Gastroesophageal sphincter (tissue), 4 donors: ENCODE data around the gene SLC12A8. TPM values are rescaled to one million over a fixed set of nuclear protein-coding genes. Genes with fewer than 3 reads are reported as not detected.

Source experiments
- ATAC-seq: fragments of 150-250 bp; one replicate; pipeline ENCODE4 v1.9.1; 2016; ENCODE audit warnings: mild to moderate bottlenecking, moderate library complexity
- H3K27ac ChIP-seq, 4 donors: fragments of 200-600 bp; sonication (generic) in 3 of 4; 1 replicate in 3 of 4; 2 replicates in 1 of 4; pipeline ENCODE4 v1.5.1; 2016 to 2019
- H3K27me3 ChIP-seq: fragments of 200-600 bp; sonication (generic); one replicate; pipeline ENCODE4 v1.5.1; 2019
- H3K36me3 ChIP-seq, 2 donors: fragments of 200-600 bp; sonication (generic); one replicate each; pipeline ENCODE4 v1.5.1; 2019; ENCODE audit warnings: control low read depth in 1 of 2
- H3K4me1 ChIP-seq, 3 donors: fragments of 200-600 bp; sonication (generic); 1 replicate in 2 of 3; 2 replicates in 1 of 3; pipeline ENCODE4 v1.5.1; 2016 to 2019; ENCODE audit warnings: control low read depth in 2 of 3
- H3K4me3 ChIP-seq, 2 donors: fragments of 200-600 bp; sonication (generic); one replicate each; pipeline ENCODE4 v1.5.1; 2019; ENCODE audit warnings: mild to moderate bottlenecking in 1 of 2, moderate library complexity in 1 of 2
- H3K9me3 ChIP-seq, 3 donors: fragments of 200-600 bp; sonication (generic); one replicate each; pipeline ENCODE4 v1.5.1; 2017 to 2019; ENCODE audit warnings: control low read depth in 2 of 3
- EP300 ChIP-seq: sonication (generic); formaldehyde crosslinking; IDR thresholded peaks from one replicate; pipeline ENCODE4 v1.6.1; 2017; ENCODE audit warnings: antibody characterized with exemption, mild to moderate bottlenecking
- POLR2A ChIP-seq, 2 donors: fragments of 450-650 bp; IDR thresholded peaks; one replicate each; pipeline ENCODE4 v1.6.1; 2017; ENCODE audit warnings: antibody characterized with exemption in 2 of 2, mild to moderate bottlenecking in 2 of 2, moderate library complexity in 1 of 2
- POLR2AphosphoS5 ChIP-seq: sonication (generic); formaldehyde crosslinking; IDR thresholded peaks from one replicate; pipeline ENCODE4 v1.6.1; 2017; ENCODE audit warnings: antibody characterized with exemption
- WGBS, 2 donors: methylation state at CpG; one replicate each; pipeline ENCODE4 v1.1.5; 2018; ENCODE audit warnings: low coverage in 1 of 2; 5-methylcytosine and 5-hydroxymethylcytosine counted together
- total RNA-seq, 4 donors: library from RNA; depleted of rRNA; stranded (reverse); fragments of >200 nt; gene quantifications; one replicate each; pipeline ENCODE4 v1.1.0, GENCODE V29; 2016
- TF ChIP-seq, protein P1 (sequence below), 4 experiments: fragments of 200-600 bp in 2 of 4; fragments of 450-650 bp in 2 of 4; sonication (generic) in 1 of 4; IDR thresholded peaks; one replicate each; pipeline ENCODE4 v1.5.1; 2017 to 2019; ENCODE audit warnings: antibody characterized with exemption in 4 of 4, mild to moderate bottlenecking in 2 of 4, moderate library complexity in 2 of 4

SLC12A8 gene
- total RNA-seq, 4 donors from 2014 or later, result 0.13 to 2.3 (median 0.54) TPM; not detected in 1

DNA sequence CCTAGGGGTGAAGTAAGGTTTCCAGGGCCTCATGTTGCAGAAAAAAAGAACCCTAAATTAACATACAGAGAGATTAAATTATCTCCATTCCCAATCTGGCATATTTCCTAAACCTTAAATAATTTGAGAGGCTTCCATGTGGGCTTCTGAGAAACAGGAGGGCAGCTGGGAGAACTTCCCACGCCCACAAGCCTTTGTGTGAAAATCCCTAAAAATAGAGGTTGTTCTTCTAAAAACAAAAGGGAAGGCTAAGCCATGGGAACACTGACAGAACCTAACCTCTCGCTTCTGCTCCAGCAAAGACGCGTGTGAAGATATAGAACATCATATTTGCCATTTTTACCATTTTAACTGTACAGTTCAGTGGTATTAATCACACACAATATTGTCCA lies 812 bp upstream of the SLC12A8 start:
- no peaks in the 10 kb centered on the region for H3K9me3 ChIP-seq
- H3K4me1 ChIP-seq, result peaks cover 0 to 14% (median 11%) of the 10 kb centered on the region in 3 donors
- peaks cover 39% of the 10 kb centered on the region for H3K27me3 ChIP-seq
- H3K36me3 ChIP-seq, result no peaks in the 10 kb centered on the region
- no peak overlapping the region for H3K27ac ChIP-seq
- WGBS, 2 donors, result 86 to 92% methylated on average over 4 of the region's 4 CpGs
- ATAC-seq, result no peak
- no peak overlapping the region for H3K4me3 ChIP-seq
- TF ChIP-seq POLR2AphosphoS5 (no peak), POLR2A (IDR thresholded peaks at IDR 0.05) (no peak), EP300 (no peak)
- TF ChIP-seq, protein P1, sequence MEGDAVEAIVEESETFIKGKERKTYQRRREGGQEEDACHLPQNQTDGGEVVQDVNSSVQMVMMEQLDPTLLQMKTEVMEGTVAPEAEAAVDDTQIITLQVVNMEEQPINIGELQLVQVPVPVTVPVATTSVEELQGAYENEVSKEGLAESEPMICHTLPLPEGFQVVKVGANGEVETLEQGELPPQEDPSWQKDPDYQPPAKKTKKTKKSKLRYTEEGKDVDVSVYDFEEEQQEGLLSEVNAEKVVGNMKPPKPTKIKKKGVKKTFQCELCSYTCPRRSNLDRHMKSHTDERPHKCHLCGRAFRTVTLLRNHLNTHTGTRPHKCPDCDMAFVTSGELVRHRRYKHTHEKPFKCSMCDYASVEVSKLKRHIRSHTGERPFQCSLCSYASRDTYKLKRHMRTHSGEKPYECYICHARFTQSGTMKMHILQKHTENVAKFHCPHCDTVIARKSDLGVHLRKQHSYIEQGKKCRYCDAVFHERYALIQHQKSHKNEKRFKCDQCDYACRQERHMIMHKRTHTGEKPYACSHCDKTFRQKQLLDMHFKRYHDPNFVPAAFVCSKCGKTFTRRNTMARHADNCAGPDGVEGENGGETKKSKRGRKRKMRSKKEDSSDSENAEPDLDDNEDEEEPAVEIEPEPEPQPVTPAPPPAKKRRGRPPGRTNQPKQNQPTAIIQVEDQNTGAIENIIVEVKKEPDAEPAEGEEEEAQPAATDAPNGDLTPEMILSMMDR (IDR thresholded peaks at IDR 0.05), result no peak

DNA sequence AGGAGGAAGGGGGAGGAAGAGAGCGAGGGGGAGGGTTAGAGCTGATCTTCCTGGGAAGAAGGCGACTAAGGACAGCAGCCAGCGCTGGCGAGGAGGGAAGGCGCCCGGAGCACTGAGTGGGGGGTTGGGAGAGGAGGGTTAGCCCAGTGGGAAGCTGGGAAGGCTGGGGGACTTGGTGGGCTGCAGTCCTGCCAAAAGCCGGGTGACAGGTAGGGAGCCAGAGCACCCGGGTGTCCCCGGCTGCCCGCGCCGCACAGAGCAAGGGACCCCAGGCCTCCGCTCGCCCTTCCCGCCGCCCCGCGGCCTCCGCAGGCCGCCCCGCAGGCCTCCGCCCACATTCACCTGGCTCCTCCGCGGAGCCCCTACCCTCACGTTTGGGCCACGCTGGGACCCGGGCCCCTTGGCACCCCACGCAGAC lies 448 bp downstream of the SLC12A8 start:
- 0 to 5% methylated on average over 1 to 4 of the region's 28 CpGs for WGBS, 2 donors
- Histone ChIP-seq H3K4me3 (peak overlapping the region; percentile 4 to 57), H3K36me3 (no peaks in the 10 kb centered on the region), H3K27me3 (peaks cover 39% of the 10 kb centered on the region), H3K4me1 (peaks cover 0 to 14% (median 11%) of the 10 kb centered on the region in 3 donors), H3K27ac (no peak overlapping the region), H3K9me3 (no peaks in the 10 kb centered on the region)
- TF ChIP-seq POLR2A (IDR thresholded peaks at IDR 0.05) (no peak), EP300 (no peak), POLR2AphosphoS5 (no peak)
- TF ChIP-seq, protein P1 (IDR thresholded peaks at IDR 0.05), result no peak
- ATAC-seq, result no peak

DNA sequence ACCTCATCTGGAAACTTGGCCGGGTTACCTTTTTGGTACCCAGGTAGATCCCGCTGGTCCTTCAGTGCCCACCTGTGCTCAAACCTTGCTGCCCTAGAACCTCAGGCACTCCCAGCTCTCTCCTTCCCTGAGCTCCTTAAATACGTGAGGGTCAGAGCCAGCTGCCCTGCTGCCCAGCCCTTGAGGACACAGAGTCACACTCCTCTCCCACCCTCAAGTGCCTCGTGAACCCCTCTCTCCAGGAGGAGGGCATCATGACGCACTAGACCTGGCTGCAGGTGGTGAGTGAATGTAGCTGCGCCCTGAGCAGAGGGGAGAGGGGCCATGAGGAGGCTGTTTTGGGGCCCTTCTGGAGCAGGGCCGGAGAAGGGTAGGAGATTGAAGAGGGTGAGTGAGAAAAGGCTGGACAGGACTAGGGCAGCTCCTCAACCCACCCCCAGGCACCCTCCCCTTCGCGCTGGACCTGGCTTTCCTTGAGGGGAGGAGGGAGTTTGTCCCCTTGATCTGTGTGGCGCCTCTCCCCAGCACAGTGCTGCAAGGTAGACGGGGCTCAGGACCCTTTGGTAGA lies 941 bp downstream of the SLC12A8 start:
- 67 to 100% methylated on average over 2 to 5 of the region's 11 CpGs for WGBS, 2 donors
- no peak for ATAC-seq
- Histone ChIP-seq H3K9me3 (no peaks in the 10 kb centered on the region), H3K36me3 (no peaks in the 10 kb centered on the region), H3K27me3 (peaks cover 39% of the 10 kb centered on the region), H3K4me1 (peaks cover 0 to 14% (median 11%) of the 10 kb centered on the region in 3 donors), H3K27ac (no peak overlapping the region), H3K4me3 (peak overlapping the region in 1 of 2 donors; percentile 57)
- TF ChIP-seq POLR2A (IDR thresholded peaks at IDR 0.05) (no peak), POLR2AphosphoS5 (no peak), EP300 (no peak)
- TF ChIP-seq, protein P1 (IDR thresholded peaks at IDR 0.05), result no peak

DNA sequence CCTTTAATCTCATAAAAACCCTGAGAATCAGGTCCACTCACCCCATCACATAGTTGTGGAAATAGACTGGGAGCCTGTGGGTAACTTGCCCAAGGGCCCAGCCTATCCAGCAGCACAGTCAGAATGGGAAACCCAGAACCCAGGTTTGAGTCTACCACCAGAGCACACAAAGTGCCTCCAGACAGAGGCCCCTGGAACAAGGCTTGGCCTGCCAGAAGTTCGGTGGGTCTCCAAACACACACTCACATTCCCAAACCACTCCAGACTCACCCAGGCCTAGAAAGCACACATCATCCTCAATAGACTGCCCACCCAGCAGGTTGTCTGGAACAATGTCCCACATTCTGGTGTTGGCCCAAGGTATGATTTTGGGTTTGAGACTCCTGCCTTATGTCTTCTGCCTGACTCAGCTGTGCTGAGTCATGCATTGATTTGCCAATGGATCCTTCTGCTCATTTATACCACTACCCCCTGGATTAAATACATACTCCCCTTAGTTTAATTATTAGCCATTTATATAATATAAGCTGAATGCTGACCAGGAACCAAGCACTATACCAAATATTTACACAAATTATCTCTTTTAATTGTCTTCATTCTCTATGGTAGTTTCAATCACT lies 4.5 kb downstream of the SLC12A8 start:
- TF ChIP-seq EP300 (no peak), POLR2A (IDR thresholded peaks at IDR 0.05) (no peak), POLR2AphosphoS5 (no peak)
- TF ChIP-seq, protein P1 (IDR thresholded peaks at IDR 0.05), result no peak
- H3K27ac ChIP-seq, result no peak overlapping the region
- H3K4me3 ChIP-seq, result no peak overlapping the region
- WGBS, 2 donors, result 100% methylated on average over 1 of the region's 1 CpG
- peaks cover 20% of the 10 kb centered on the region for H3K27me3 ChIP-seq
- no peaks in the 10 kb centered on the region for H3K9me3 ChIP-seq
- no peaks in the 10 kb centered on the region for H3K36me3 ChIP-seq
- peaks cover 0 to 14% (median 11%) of the 10 kb centered on the region in 3 donors for H3K4me1 ChIP-seq
- ATAC-seq, result no peak

DNA sequence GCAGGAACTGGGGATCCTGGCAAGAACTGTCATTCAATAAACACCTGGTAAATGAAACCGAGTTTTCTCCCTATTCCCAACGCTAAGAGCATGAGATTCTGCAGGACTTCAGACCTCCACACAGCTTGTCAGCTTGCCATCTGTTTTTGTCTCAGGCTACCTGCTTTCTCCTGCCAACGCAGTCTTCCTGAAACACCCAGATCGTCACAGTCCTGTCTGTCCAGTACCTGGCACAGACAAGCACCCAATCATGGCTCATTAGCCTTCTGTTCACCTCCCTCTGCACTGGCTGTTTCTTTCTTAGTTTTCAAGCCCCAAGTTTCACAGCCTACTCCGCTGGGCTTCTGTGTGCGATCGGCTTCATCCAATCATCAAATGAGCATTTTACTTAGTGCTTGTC lies 5.0 kb downstream of the SLC12A8 start:
- TF ChIP-seq POLR2A (IDR thresholded peaks at IDR 0.05), result no peak
- no peak for TF ChIP-seq EP300
- TF ChIP-seq POLR2AphosphoS5, result no peak
- TF ChIP-seq, protein P1 (IDR thresholded peaks at IDR 0.05), result no peak
- H3K27me3 ChIP-seq, result peaks cover 14% of the 10 kb centered on the region
- no peak overlapping the region for H3K4me3 ChIP-seq
- H3K36me3 ChIP-seq, result no peaks in the 10 kb centered on the region
- H3K4me1 ChIP-seq, result peaks cover 0 to 9% (median 7%) of the 10 kb centered on the region in 3 donors
- no peak for ATAC-seq
- no peaks in the 10 kb centered on the region for H3K9me3 ChIP-seq
- WGBS, 2 donors, result 76 to 94% methylated on average over 4 to 7 of the region's 7 CpGs
- no peak overlapping the region for H3K27ac ChIP-seq
